Nasal cavity respiratory epithelium epithelial cell of viscerocranial mucosa (primary cell): Measurements from ENCODE around the gene PCNX3. TPM values are rescaled to one million over a fixed set of nuclear protein-coding genes. Genes with fewer than 3 reads are reported as not detected.

Experiments
- total RNA-seq: library from RNA; depleted of rRNA; stranded (reverse); fragments of >200 nt; gene quantifications from 2 replicates; pipeline ENCODE4 v1.2.3, GENCODE V29; 2014

The PCNX3 gene
- total RNA-seq: 10.3 and 38.1 TPM in 2 replicates

GRCh38 chr11:65615229-65615949 lies at the start of gene PCNX3:
Gene PCNX3, plus strand, starts transcription at chr11:65615776. Its CDS starts 536 bp downstream, at chr11:65616312.

GRCh38 chr11:65569973-65570918 lies 45.3 kb upstream of the PCNX3 start, which contains the start of gene ZNRD2:
Gene ZNRD2, plus strand, starts transcription at chr11:65570477. Its CDS starts 15 bp downstream, at chr11:65570492.

GRCh38 chr11:65572356-65573051 lies 43.1 kb upstream of the PCNX3 start, which contains the start of gene FAM89B:
Gene FAM89B, plus strand, starts transcription at chr11:65572538. Its CDS starts 132 bp downstream, at chr11:65572670.

GRCh38 chr11:65575568-65576231 lies 39.9 kb upstream of the PCNX3 start, which contains the start of gene EHBP1L1:
Gene EHBP1L1, plus strand, starts transcription at chr11:65576053. Its CDS starts 250 bp downstream, at chr11:65576303.

GRCh38 chr11:65595543-65596281 lies 19.9 kb upstream of the PCNX3 start, which contains the start of gene KCNK7:
Gene KCNK7, minus strand, starts transcription at chr11:65595800. Its CDS starts 28 bp downstream, at chr11:65595772.

GRCh38 chr11:65637794-65638419 lies 22.3 kb downstream of the PCNX3 start, which contains the start of gene SIPA1:
Gene SIPA1, plus strand, starts transcription at chr11:65638101. Its CDS starts 2,821 bp downstream, at chr11:65640922.

GRCh38 chr11:65662799-65663638 lies 47.4 kb downstream of the PCNX3 start, which contains the start of gene RELA:
Gene RELA, minus strand, starts transcription at chr11:65662916. Its CDS starts 84 bp downstream, at chr11:65662832.

Other genes with a start within 250 kb of the PCNX3 start
- 0.57 and 0.68 TPM in 2 replicates for gene SLC25A45, start 233.1 kb upstream of the PCNX3 start, total RNA-seq
- gene FRMD8, start 229.1 kb upstream of the PCNX3 start, total RNA-seq: 21.5 and 76.2 TPM in 2 replicates
- gene NEAT1, start 193.0 kb upstream of the PCNX3 start, total RNA-seq: 50.2 and 178 TPM in 2 replicates
- gene MALAT1, start 116.7 kb upstream of the PCNX3 start, total RNA-seq: 8,083 and 19,144 TPM in 2 replicates
- gene SCYL1, start 90.7 kb upstream of the PCNX3 start, total RNA-seq: 54.1 and 70.7 TPM in 2 replicates
- gene LTBP3, start 57.4 kb upstream of the PCNX3 start, total RNA-seq: 20.8 and 61.8 TPM in 2 replicates
- 44.4 and 59.1 TPM in 2 replicates for gene ZNRD2, start 45.3 kb upstream of the PCNX3 start, total RNA-seq
- 8.9 and 19.5 TPM in 2 replicates for gene FAM89B, start 43.2 kb upstream of the PCNX3 start, total RNA-seq
- 31.4 and 54.0 TPM in 2 replicates for gene EHBP1L1, start 39.7 kb upstream of the PCNX3 start, total RNA-seq
- gene KCNK7, start 20.0 kb upstream of the PCNX3 start, total RNA-seq: 0.57 and 0.68 TPM in 2 replicates
- 21.2 and 40.2 TPM in 2 replicates for gene MAP3K11, start 1.6 kb upstream of the PCNX3 start, total RNA-seq
- gene SIPA1, start 22.3 kb downstream of the PCNX3 start, total RNA-seq: 15.8 and 19.1 TPM in 2 replicates
- 15.0 and 24.8 TPM in 2 replicates for gene RELA, start 47.1 kb downstream of the PCNX3 start, total RNA-seq
- 28.7 and 30.3 TPM in 2 replicates for gene KAT5, start 96.5 kb downstream of the PCNX3 start, total RNA-seq
- gene RNASEH2C, start 105.0 kb downstream of the PCNX3 start, total RNA-seq: 9.0 and 11.6 TPM in 2 replicates
- 10.6 and 20.7 TPM in 2 replicates for gene AP5B1, start 165.2 kb downstream of the PCNX3 start, total RNA-seq
- gene OVOL1, start 171.3 kb downstream of the PCNX3 start, total RNA-seq: 19.0 and 22.2 TPM in 2 replicates
- gene SNX32, start 218.2 kb downstream of the PCNX3 start, total RNA-seq: 0.68 and 1.2 TPM in 2 replicates
- gene CFL1, start 242.4 kb downstream of the PCNX3 start, total RNA-seq: 659 and 765 TPM in 2 replicates
- 50.8 and 70.1 TPM in 2 replicates for gene MUS81, start 244.7 kb downstream of the PCNX3 start, total RNA-seq